ENCODE results near the gene ALDH3A1. TPM values are rescaled to one million over a fixed set of nuclear protein-coding genes. Genes with fewer than 3 reads are reported as not detected.

The ALDH3A1 gene
- total and polyA plus RNA-seq, 10 of the 15 experiments (the other 5 are each of a cell fraction or from before 2014, with no cell fraction given), result 0.20 TPM; not detected in 9

- Histone ChIP-seq H3K4me2 (ENCODE audit: control insufficient read depth, insufficient read depth) (no peak overlapping the region), H3K79me2 (ENCODE audit: control insufficient read depth, insufficient read depth, low read length) (no peaks in the 10 kb centered on the region), H3K4me1 (ENCODE audit: control insufficient read depth, insufficient read depth, low read length) (no peaks in the 10 kb centered on the region), H3K36me3 (ENCODE audit: control insufficient read depth in 2 of 2, insufficient read depth in 2 of 2, low read length in 1 of 2) (no peaks in the 10 kb centered on the region), H3K27ac (ENCODE audit: control insufficient read depth, insufficient read depth) (no peak overlapping the region), H3K4me3 (no peak overlapping the region), H3K9me3 (replicated peaks; ENCODE audit: control insufficient read depth, insufficient read depth, low read length) (no peaks in the 10 kb centered on the region), H2AFZ (ENCODE audit: control insufficient read depth, low read depth, low read length) (no peak overlapping the region), H4K20me1 (ENCODE audit: control insufficient read depth, insufficient read depth) (no peaks in the 10 kb centered on the region), H3K9ac (ENCODE audit: control insufficient read depth, insufficient read depth, low read length) (no peak overlapping the region), H3K27me3 (replicated peaks in 1 of 2; ENCODE audit: control insufficient read depth in 2 of 2, insufficient read depth in 2 of 2, low read length in 1 of 2) (peaks cover 0 to 2% of the 10 kb centered on the region in 2 experiments; a peak in 1 of 4 replicates)
- ATAC-seq (no peak), FAIRE-seq (no peak), DNase-seq (ENCODE audit: low read depth, low spot score) (no peak)
- ChIA-PET CTCF (interaction anchor here (0.6 to 1.1 kb wide), 2 partner anchors 37 to 203 kb away, joined by 3 read pairs; no protein-coding TSS in a partner anchor), POLR2A (no interaction called here), SMC1A (ENCODE audit: uncharacterized antibody, unreplicated experiment) (interaction anchor here (1.7 kb wide), 1 partner anchor 201 kb away, joined by 4 read pairs; no protein-coding TSS in a partner anchor), RAD21 (ENCODE audit: unreplicated experiment) (no interaction called here)
- intact Hi-C loops (cut with micrococcal nuclease; ENCODE audit: unreplicated experiment), result no loop called here
- TF ChIP-seq CTCF (IDR thresholded peaks at IDR 0.05 in 2 of 3, conservative IDR thresholded peaks at IDR 0.05 in 1 of 3; ENCODE audit: control insufficient read depth in 2 of 3, extremely low read depth in 1 of 3, insufficient read depth in 1 of 3, low read depth in 3 of 3, low read length in 3 of 3) (peak in 2 of 3 experiments; percentile 13 to 15; a peak in 2 of 6 replicates), BHLHE40 (IDR thresholded peaks at IDR 0.05; ENCODE audit: borderline replicate concordance in 1 of 2, low read depth in 2 of 2, low read length in 1 of 2) (no peak), GABPA (IDR thresholded peaks at IDR 0.05; ENCODE audit: low read depth) (no peak), SP1 (IDR thresholded peaks at IDR 0.05; ENCODE audit: low read depth, low read length) (no peak), NRF1 (conservative IDR thresholded peaks at IDR 0.05; ENCODE audit: low read depth, low read length) (no peak), IRF3 (IDR thresholded peaks at IDR 0.05) (no peak), MEF2A (IDR thresholded peaks at IDR 0.05; ENCODE audit: insufficient read depth, low read depth, low read length) (no peak), SREBF2 (IDR thresholded peaks at IDR 0.05; ENCODE audit: low read length) (no peak), RAD21 (IDR thresholded peaks at IDR 0.05; ENCODE audit: insufficient read depth, low read depth, low read length) (peak; percentile 23; the same call in 1 of the 2 replicates), JUND (IDR thresholded peaks at IDR 0.05; ENCODE audit: low read depth, low read length) (no peak), IKZF2 (IDR thresholded peaks at IDR 0.05) (no peak)
- 25% methylated on average over 18 of the region's 18 CpGs for WGBS (ENCODE audit: insufficient coverage, insufficient replicate concordance, low lambda C conversion rate, missing lambda C conversion rate)
- in situ Hi-C loops (cut with MboI), result no loop called here
- BruUV-seq (replicated peaks), result no TSS peak
These were observed 29.3 kb downstream of the ALDH3A1 start for GRCh38 chr17:19718613-19719354.

Measured in GM12878 (cell line).